Neutrophil (primary cell): ENCODE data around the gene STARD6.

ENCODE experiments used
- H3K27ac ChIP-seq: fragments of 200-600 bp; sonication (generic); 2 replicates; pipeline ENCODE4 v1.5.1; 2016; ENCODE audit warnings: mild to moderate bottlenecking, moderate library complexity
- H3K27me3 ChIP-seq: fragments of 200-600 bp; sonication (generic); 2 replicates; pipeline ENCODE4 v1.6.0; 2016; ENCODE audit warnings: mild to moderate bottlenecking
- H3K36me3 ChIP-seq: fragments of 200-600 bp; sonication (generic); 2 replicates; pipeline ENCODE4 v1.5.1; 2017
- H3K4me1 ChIP-seq, 2 experiments: fragments of 200-600 bp in 1 of 2; sonication (generic) in 1 of 2; 1 replicate in 1 of 2; 2 replicates in 1 of 2; pipeline versions ENCODE4 v1.5.1 to v1.6.1; 2013 to 2016; ENCODE audit warnings: low read depth in 1 of 2, low read length in 1 of 2, mild to moderate bottlenecking in 1 of 2, moderate library complexity in 1 of 2; ENCODE audit not compliant: control insufficient read depth in 1 of 2, insufficient read depth in 1 of 2
- H3K4me3 ChIP-seq, 2 experiments: fragments of 200-600 bp in 1 of 2; sonication (generic) in 1 of 2; 1 replicate in 1 of 2; 2 replicates in 1 of 2; pipeline ENCODE4 v1.5.1; 2013 to 2016; ENCODE audit warnings: low read depth in 1 of 2, low read length in 1 of 2, mild to moderate bottlenecking in 1 of 2, moderate library complexity in 1 of 2
- H3K9me3 ChIP-seq: fragments of 200-600 bp; sonication (generic); 2 replicates; pipeline ENCODE4 v1.5.1; 2016
- CTCF ChIP-seq: fragments of 200-600 bp; sonication (generic); IDR thresholded peaks from 2 replicates; pipeline ENCODE4 v1.5.1; 2016; ENCODE audit warnings: antibody characterized with exemption

STARD6 gene

DNA sequence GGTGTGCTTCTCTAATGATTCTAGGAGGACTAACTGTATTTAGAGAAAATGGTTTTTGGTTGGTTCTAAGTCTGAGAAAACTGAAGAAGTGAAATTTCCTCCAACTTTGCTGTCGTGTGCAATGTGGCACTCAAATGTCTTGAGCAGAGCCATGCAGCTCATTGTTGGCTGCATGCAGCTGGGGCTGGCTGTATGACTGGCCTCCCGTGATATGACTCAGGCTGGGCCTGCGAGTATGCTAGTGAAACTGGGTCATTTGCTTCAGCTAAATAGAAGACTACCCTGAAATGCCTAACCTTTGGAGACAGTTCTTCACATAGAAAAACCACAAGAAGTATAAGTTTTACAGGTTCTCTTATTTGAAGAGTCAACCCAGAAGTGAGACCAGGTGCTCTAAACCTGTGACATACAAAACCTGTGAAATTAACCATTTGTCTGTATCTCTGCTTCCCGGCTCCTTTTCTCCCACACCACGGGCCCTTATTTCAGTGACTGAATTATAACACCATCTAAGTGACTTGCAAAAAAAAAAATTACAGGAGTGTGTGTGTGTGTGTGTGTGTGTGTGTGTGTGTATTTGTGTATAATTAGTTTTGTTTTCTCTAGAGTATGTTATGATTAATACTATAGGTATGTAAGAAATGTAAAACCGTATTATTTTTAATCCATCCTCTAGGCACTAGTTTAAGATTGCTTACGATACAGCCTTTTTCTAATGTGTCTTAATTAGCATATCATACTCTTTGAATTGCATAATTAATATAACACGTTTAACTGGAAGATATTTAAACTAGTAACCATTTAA is 72.5 kb downstream of the STARD6 start:
- Histone ChIP-seq H3K4me1 (no peaks in the 10 kb centered on the region), H3K36me3 (peaks cover 80% of the 10 kb centered on the region), H3K27me3 (no peaks in the 10 kb centered on the region), H3K27ac (no peak overlapping the region), H3K9me3 (no peaks in the 10 kb centered on the region), H3K4me3 (no peak overlapping the region)
- TF ChIP-seq CTCF = no peak

GRCh38 chr18:54284535-54284934 is 73.1 kb downstream of the STARD6 start:
- no peak for TF ChIP-seq CTCF
- Histone ChIP-seq H3K9me3 (no peaks in the 10 kb centered on the region), H3K36me3 (peaks cover 85% of the 10 kb centered on the region), H3K4me1 (no peaks in the 10 kb centered on the region), H3K27me3 (no peaks in the 10 kb centered on the region), H3K4me3 (no peak overlapping the region), H3K27ac (no peak overlapping the region)

- H3K9me3 ChIP-seq = no peaks in the 10 kb centered on the region
- no peaks in the 10 kb centered on the region for H3K4me1 ChIP-seq
- H3K4me3 ChIP-seq = no peak overlapping the region
- no peak for TF ChIP-seq CTCF
- no peak overlapping the region for H3K27ac ChIP-seq
- no peaks in the 10 kb centered on the region for H3K27me3 ChIP-seq
- peaks cover 73% of the 10 kb centered on the region for H3K36me3 ChIP-seq
These were observed 77.5 kb downstream of the STARD6 start for GRCh38 chr18:54280220-54280569.

GRCh38 chr18:54279477-54280219 is 78.0 kb downstream of the STARD6 start:
- no peaks in the 10 kb centered on the region for H3K27me3 ChIP-seq
- H3K4me1 ChIP-seq = peaks cover 3 to 5% of the 10 kb centered on the region in 2 experiments
- H3K27ac ChIP-seq = no peak overlapping the region
- no peak for TF ChIP-seq CTCF
- no peaks in the 10 kb centered on the region for H3K9me3 ChIP-seq
- H3K36me3 ChIP-seq = peaks cover 68% of the 10 kb centered on the region
- no peak overlapping the region for H3K4me3 ChIP-seq

DNA sequence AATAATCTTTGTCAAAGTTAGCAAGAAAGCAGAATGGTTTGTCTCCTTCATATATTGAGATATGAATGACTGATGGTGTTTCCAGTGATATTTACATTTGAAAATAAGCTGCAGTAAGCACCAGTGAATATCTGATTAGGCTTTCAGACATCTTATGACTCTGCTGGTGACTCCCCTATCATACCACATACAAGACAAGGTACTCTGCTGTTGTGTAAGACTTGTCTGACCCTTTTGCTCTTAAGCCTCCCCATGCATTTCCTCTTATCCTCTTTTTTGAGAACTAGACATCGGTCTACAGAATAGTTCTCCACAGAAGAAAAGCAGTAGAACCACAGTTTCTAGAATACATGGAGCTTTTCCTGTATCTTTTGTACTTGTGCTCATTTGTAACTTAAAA is 79.0 kb downstream of the STARD6 start:
- no peak overlapping the region for H3K27ac ChIP-seq
- H3K9me3 ChIP-seq = no peaks in the 10 kb centered on the region
- no peak overlapping the region for H3K4me3 ChIP-seq
- H3K27me3 ChIP-seq = no peaks in the 10 kb centered on the region
- peaks cover 57% of the 10 kb centered on the region for H3K36me3 ChIP-seq
- no peak for TF ChIP-seq CTCF
- peaks cover 8% of the 10 kb centered on the region in 2 experiments for H3K4me1 ChIP-seq
